ENCODE measurements around the gene ICAM5.

ICAM5 gene

GRCh38 chr19:10256551-10256950 lies 33.2 kb upstream of the ICAM5 start:
- Histone ChIP-seq H2AFZ (ENCODE audit: low read depth, low read length, severe bottlenecking) (no peak overlapping the region), H3K36me3 (ENCODE audit: low read length) (0 out of 2 replicates have a peak, but pooled peaks cover 3% of the 10 kb centered on the region), H3K4me2 (ENCODE audit: low read depth, low read length, poor library complexity, severe bottlenecking) (no peak overlapping the region), H3F3A (ENCODE audit: insufficient read depth) (0 out of 2 replicates have a peak, but pooled peaks cover 3% of the 10 kb centered on the region), H3K27ac (ENCODE audit: low read depth, low read length) (no peak overlapping the region), H3K9me2 (replicated peaks; ENCODE audit: insufficient read depth, low read length) (no peaks in the 10 kb centered on the region), H3K4me3 (ENCODE audit: insufficient read depth, low read length, poor library complexity, severe bottlenecking) (no peak overlapping the region), H3K79me2 (ENCODE audit: insufficient read depth, low read length) (peaks cover 24% of the 10 kb centered on the region), H3K9me3 (ENCODE audit: insufficient read depth, low read length) (no peaks in the 10 kb centered on the region), H4K20me1 (ENCODE audit: low read depth, low read length) (no peaks in the 10 kb centered on the region), H3K27me3 (ENCODE audit: low read length) (no peaks in the 10 kb centered on the region), H3K9ac (ENCODE audit: low read length) (no peak overlapping the region)
- TF ChIP-seq EZH2phosphoT487 (conservative IDR thresholded peaks at IDR 0.05; ENCODE audit: low read length): no peak
- no peak for TF ChIP-seq CTCF (IDR thresholded peaks at IDR 0.05; ENCODE audit: insufficient read depth, low read length, poor library complexity, severe bottlenecking)

- H3K9me3 ChIP-seq (ENCODE audit: insufficient read depth, low read length): no peaks in the 10 kb centered on the region
- no peaks in the 10 kb centered on the region for H3K27me3 ChIP-seq (ENCODE audit: low read length)
- H3K9ac ChIP-seq (ENCODE audit: low read length): no peak overlapping the region
- peaks cover 24% of the 10 kb centered on the region for H3K79me2 ChIP-seq (ENCODE audit: insufficient read depth, low read length)
- no peak overlapping the region for H2AFZ ChIP-seq (ENCODE audit: low read depth, low read length, severe bottlenecking)
- no peak overlapping the region for H3K27ac ChIP-seq (ENCODE audit: low read depth, low read length)
- no peaks in the 10 kb centered on the region for H3K9me2 ChIP-seq (replicated peaks; ENCODE audit: insufficient read depth, low read length)
- H3K4me3 ChIP-seq (ENCODE audit: insufficient read depth, low read length, poor library complexity, severe bottlenecking): no peak overlapping the region
- no peak for TF ChIP-seq EZH2phosphoT487 (conservative IDR thresholded peaks at IDR 0.05; ENCODE audit: low read length)
- TF ChIP-seq CTCF (IDR thresholded peaks at IDR 0.05; ENCODE audit: insufficient read depth, low read length, poor library complexity, severe bottlenecking): no peak
- H3K4me2 ChIP-seq (ENCODE audit: low read depth, low read length, poor library complexity, severe bottlenecking): no peak overlapping the region
- H3K36me3 ChIP-seq (ENCODE audit: low read length): 0 out of 2 replicates have a peak, but pooled peaks cover 3% of the 10 kb centered on the region
- H3F3A ChIP-seq (ENCODE audit: insufficient read depth): 0 out of 2 replicates have a peak, but pooled peaks cover 3% of the 10 kb centered on the region
- H4K20me1 ChIP-seq (ENCODE audit: low read depth, low read length): no peaks in the 10 kb centered on the region
Measured at GRCh38 chr19:10256970-10257615, 32.7 kb upstream of the ICAM5 start.

GRCh38 chr19:10258080-10258710 lies 31.6 kb upstream of the ICAM5 start:
- Histone ChIP-seq H2AFZ (ENCODE audit: low read depth, low read length, severe bottlenecking) (no peak overlapping the region), H3K9me2 (replicated peaks; ENCODE audit: insufficient read depth, low read length) (no peaks in the 10 kb centered on the region), H3K9ac (ENCODE audit: low read length) (no peak overlapping the region), H3K27me3 (ENCODE audit: low read length) (no peaks in the 10 kb centered on the region), H3K9me3 (ENCODE audit: insufficient read depth, low read length) (no peaks in the 10 kb centered on the region), H3F3A (ENCODE audit: insufficient read depth) (0 out of 2 replicates have a peak, but pooled peaks cover 3% of the 10 kb centered on the region), H3K79me2 (ENCODE audit: insufficient read depth, low read length) (peaks cover 13% of the 10 kb centered on the region), H3K4me2 (ENCODE audit: low read depth, low read length, poor library complexity, severe bottlenecking) (no peak overlapping the region), H3K36me3 (ENCODE audit: low read length) (0 out of 2 replicates have a peak, but pooled peaks cover 3% of the 10 kb centered on the region), H3K4me3 (ENCODE audit: insufficient read depth, low read length, poor library complexity, severe bottlenecking) (no peak overlapping the region), H3K27ac (ENCODE audit: low read depth, low read length) (no peak overlapping the region), H4K20me1 (ENCODE audit: low read depth, low read length) (no peaks in the 10 kb centered on the region)
- TF ChIP-seq CTCF (IDR thresholded peaks at IDR 0.05; ENCODE audit: insufficient read depth, low read length, poor library complexity, severe bottlenecking) (no peak), EZH2phosphoT487 (conservative IDR thresholded peaks at IDR 0.05; ENCODE audit: low read length) (no peak)

Data from SU-DHL-6 (cell line).